Prostate gland (tissue), 2 donors: ENCODE measurements around the gene LRRC4B.

Source experiments
- POLR2AphosphoS5 ChIP-seq: sonication (generic); formaldehyde crosslinking; IDR thresholded peaks from one replicate; pipeline ENCODE4 v1.6.1; 2017; ENCODE audit warnings: antibody characterized with exemption
- TF ChIP-seq, protein P1 (sequence below), 4 experiments: fragments of 200-600 bp in 2 of 4; fragments of 450-650 bp in 2 of 4; sonication (generic) in 2 of 4; IDR thresholded peaks; 1 replicate in 3 of 4; 2 replicates in 1 of 4; pipeline ENCODE4 v1.5.1; 2016 to 2019; ENCODE audit warnings: antibody characterized with exemption in 4 of 4, mild to moderate bottlenecking in 2 of 4, moderate library complexity in 2 of 4

GRCh38 chr19:50557009-50557613 lies 11.1 kb downstream of the LRRC4B start:
- TF ChIP-seq, protein P1, sequence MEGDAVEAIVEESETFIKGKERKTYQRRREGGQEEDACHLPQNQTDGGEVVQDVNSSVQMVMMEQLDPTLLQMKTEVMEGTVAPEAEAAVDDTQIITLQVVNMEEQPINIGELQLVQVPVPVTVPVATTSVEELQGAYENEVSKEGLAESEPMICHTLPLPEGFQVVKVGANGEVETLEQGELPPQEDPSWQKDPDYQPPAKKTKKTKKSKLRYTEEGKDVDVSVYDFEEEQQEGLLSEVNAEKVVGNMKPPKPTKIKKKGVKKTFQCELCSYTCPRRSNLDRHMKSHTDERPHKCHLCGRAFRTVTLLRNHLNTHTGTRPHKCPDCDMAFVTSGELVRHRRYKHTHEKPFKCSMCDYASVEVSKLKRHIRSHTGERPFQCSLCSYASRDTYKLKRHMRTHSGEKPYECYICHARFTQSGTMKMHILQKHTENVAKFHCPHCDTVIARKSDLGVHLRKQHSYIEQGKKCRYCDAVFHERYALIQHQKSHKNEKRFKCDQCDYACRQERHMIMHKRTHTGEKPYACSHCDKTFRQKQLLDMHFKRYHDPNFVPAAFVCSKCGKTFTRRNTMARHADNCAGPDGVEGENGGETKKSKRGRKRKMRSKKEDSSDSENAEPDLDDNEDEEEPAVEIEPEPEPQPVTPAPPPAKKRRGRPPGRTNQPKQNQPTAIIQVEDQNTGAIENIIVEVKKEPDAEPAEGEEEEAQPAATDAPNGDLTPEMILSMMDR (IDR thresholded peaks at IDR 0.05), result no peak
- TF ChIP-seq POLR2AphosphoS5, result no peak
